ENCODE measurements around the gene MRPL37. TPM values are rescaled to one million over a fixed set of nuclear protein-coding genes. Genes with fewer than 3 reads are reported as not detected.

Gene MRPL37
- total and polyA plus RNA-seq, 8 donors: 24.8 to 111 (median 50.9) TPM

- no peaks in the 10 kb centered on the region for H3K36me3 ChIP-seq
- 65 to 77% (median 73%) methylated on average over 1 to 3 of the region's 3 CpGs for WGBS, 5 donors
Measured at GRCh38 chr1:54158071-54158470, 41.9 kb upstream of the MRPL37 start.

GRCh38 chr1:54159733-54160316 is 40.1 kb upstream of the MRPL37 start:
- TF ChIP-seq EP300 (IDR thresholded peaks at IDR 0.05) (no peak), POLR2AphosphoS5 (IDR thresholded peaks at IDR 0.05) (no peak), CTCF (IDR thresholded peaks at IDR 0.05) (no peak), POLR2A (IDR thresholded peaks at IDR 0.05) (no peak)

More at GRCh38 chr1:54158071-54158470, 41.9 kb upstream of the MRPL37 start:
- TF ChIP-seq POLR2AphosphoS5 (IDR thresholded peaks at IDR 0.05): no peak
- no peak for TF ChIP-seq CTCF (IDR thresholded peaks at IDR 0.05)
- no peak for TF ChIP-seq EP300 (IDR thresholded peaks at IDR 0.05)
- TF ChIP-seq POLR2A (IDR thresholded peaks at IDR 0.05): no peak
- peak in 1 of 2 donors; percentile 44 for DNase-seq
- intact Hi-C loops (cut with DNase I; ENCODE audit: low total_unique reads): no loop called here
- H3K4me3 ChIP-seq: no peak overlapping the region
- peaks cover 7 to 9% (median 8%) of the 10 kb centered on the region in 4 donors for H3K4me1 ChIP-seq
- H3K27me3 ChIP-seq: no peaks in the 10 kb centered on the region
- H3K27ac ChIP-seq: no peak overlapping the region
- H3K9me3 ChIP-seq: no peaks in the 10 kb centered on the region

GRCh38 chr1:54160351-54160750 is 39.6 kb upstream of the MRPL37 start:
- intact Hi-C loops (cut with DNase I; ENCODE audit: low total_unique reads): no loop called here
- H3K27me3 ChIP-seq: no peaks in the 10 kb centered on the region
- 59 to 75% (median 69%) methylated on average over 3 of the region's 3 CpGs for WGBS, 5 donors
- H3K36me3 ChIP-seq: no peaks in the 10 kb centered on the region
- H3K4me3 ChIP-seq: no peak overlapping the region
- no peaks in the 10 kb centered on the region for H3K9me3 ChIP-seq
- no peak overlapping the region for H3K27ac ChIP-seq
- H3K4me1 ChIP-seq: no peaks in the 10 kb centered on the region
- no peak for DNase-seq
- no peak for TF ChIP-seq POLR2A (IDR thresholded peaks at IDR 0.05)
- TF ChIP-seq CTCF (IDR thresholded peaks at IDR 0.05): no peak
- TF ChIP-seq EP300 (IDR thresholded peaks at IDR 0.05): no peak
- TF ChIP-seq POLR2AphosphoS5 (IDR thresholded peaks at IDR 0.05): no peak

More at GRCh38 chr1:54159733-54160316, 40.1 kb upstream of the MRPL37 start:
- H3K4me3 ChIP-seq: no peak overlapping the region
- no peaks in the 10 kb centered on the region for H3K9me3 ChIP-seq
- H3K27ac ChIP-seq: no peak overlapping the region
- H3K27me3 ChIP-seq: no peaks in the 10 kb centered on the region
- intact Hi-C loops (cut with DNase I; ENCODE audit: low total_unique reads): no loop called here
- 42 to 58% (median 54%) methylated on average over 4 of the region's 4 CpGs for WGBS, 5 donors
- no peaks in the 10 kb centered on the region for H3K4me1 ChIP-seq
- no peaks in the 10 kb centered on the region for H3K36me3 ChIP-seq
- DNase-seq: no peak

GRCh38 chr1:54161495-54162168 is 38.3 kb upstream of the MRPL37 start:
- no peaks in the 10 kb centered on the region for H3K27me3 ChIP-seq
- no peaks in the 10 kb centered on the region for H3K9me3 ChIP-seq
- no peak overlapping the region for H3K4me3 ChIP-seq
- no peaks in the 10 kb centered on the region for H3K4me1 ChIP-seq
- WGBS, 5 donors: 72 to 83% (median 78%) methylated on average over 6 of the region's 6 CpGs
- no peak overlapping the region for H3K27ac ChIP-seq
- TF ChIP-seq EP300 (IDR thresholded peaks at IDR 0.05) (no peak), CTCF (IDR thresholded peaks at IDR 0.05) (no peak), POLR2A (IDR thresholded peaks at IDR 0.05) (no peak), POLR2AphosphoS5 (IDR thresholded peaks at IDR 0.05) (no peak)
- intact Hi-C loops (cut with DNase I; ENCODE audit: low total_unique reads): no loop called here
- H3K36me3 ChIP-seq: no peaks in the 10 kb centered on the region
- DNase-seq: no peak
